Activated CD8-positive, alpha-beta memory T cell treated with anti-CD3 and anti-CD28 coated beads for 36 hours (primary cell): ENCODE data around the gene RASIP1. TPM values are rescaled to one million over a fixed set of nuclear protein-coding genes. Genes with fewer than 3 reads are reported as not detected.

Source experiments
- CTCF ChIA-PET: fragments of 350-600 bp; sonication (Branson Sonifier 250); formaldehyde crosslinking; loops from one replicate; lab custom pipeline; 2021; ENCODE audit warnings: antibody characterized with exemption; lab: Charles Lee
- POLR2A ChIA-PET: fragments of 350-600 bp; sonication (Branson Sonifier 250); formaldehyde crosslinking; loops from one replicate; lab custom pipeline; 2021; ENCODE audit warnings: antibody characterized with exemption; lab: Charles Lee
- total RNA-seq, 2 experiments: library from RNA; stranded (reverse); gene quantifications; one replicate each; pipeline ENCODE4 v1.2.3, GENCODE V29; 2021

The RASIP1 gene
- total RNA-seq, 2 experiments from 2014 or later, result 0.19 to 0.63 TPM

- POLR2A ChIA-PET, result interaction anchor here (0.7 kb wide), 1 partner anchor 352 kb away, joined by 3 read pairs; no protein-coding TSS in a partner anchor
- CTCF ChIA-PET, result interaction anchor here (0.6 kb wide), 1 partner anchor 21 kb away, joined by 3 read pairs; no protein-coding TSS in a partner anchor
Observed at GRCh38 chr19:48670699-48671445, 69.5 kb downstream of the RASIP1 start.

Other genes starting within 250 kb of the RASIP1 start
- 1 to 10 TPM; 3.0 to 3.8 TPM for gene LMTK3, start 228.8 kb downstream of the RASIP1 start, total RNA-seq
- not detected for gene SULT2B1, start 188.4 kb downstream of the RASIP1 start, total RNA-seq
- gene SPACA4, start 133.9 kb downstream of the RASIP1 start, total RNA-seq, result not detected
- gene FAM83E, start 125.5 kb downstream of the RASIP1 start, total RNA-seq, result 1 to 10 TPM; 4.6 to 5.7 TPM
- gene RPL18, start 121.4 kb downstream of the RASIP1 start, total RNA-seq, result 1,000 to 10,000 TPM; 1,763 to 1,800 TPM
- 10 to 100 TPM; 35.4 to 35.7 TPM for gene SPHK2, start 121.1 kb downstream of the RASIP1 start, total RNA-seq
- gene DBP, start 103.2 kb downstream of the RASIP1 start, total RNA-seq, result 1 to 10 TPM; 9.0 to 9.9 TPM
- 10 to 100 TPM; 11.2 to 11.3 TPM for gene CA11, start 94.4 kb downstream of the RASIP1 start, total RNA-seq
- gene NTN5, start 67.6 kb downstream of the RASIP1 start, total RNA-seq, result under 1 TPM; 0.06 to 0.19 TPM
- not detected for gene FUT2, start 44.6 kb downstream of the RASIP1 start, total RNA-seq
- gene MAMSTR, start 20.9 kb downstream of the RASIP1 start, total RNA-seq, result 1 to 10 TPM in 1 of 2 experiments, under 1 TPM in 1; 0.91 to 1.0 TPM
- gene IZUMO1, start 6.3 kb upstream of the RASIP1 start, total RNA-seq, result not detected
- gene FUT1, start 12.0 kb upstream of the RASIP1 start, total RNA-seq, result under 1 TPM; 0.06 to 0.17 TPM
- gene FGF21, start 14.9 kb upstream of the RASIP1 start, total RNA-seq, result not detected
- 10 to 100 TPM; 71.5 to 73.1 TPM for gene BCAT2, start 70.4 kb upstream of the RASIP1 start, total RNA-seq
- under 1 TPM; 0.27 to 0.44 TPM for gene HSD17B14, start 95.9 kb upstream of the RASIP1 start, total RNA-seq
- 1 to 10 TPM; 4.8 to 5.5 TPM for gene PLEKHA4, start 128.0 kb upstream of the RASIP1 start, total RNA-seq
- 10 to 100 TPM; 31.4 to 31.9 TPM for gene PPP1R15A, start 131.8 kb upstream of the RASIP1 start, total RNA-seq
- gene TULP2, start 158.1 kb upstream of the RASIP1 start, total RNA-seq, result not detected
- 10 to 100 TPM; 89.2 to 89.5 TPM for gene NUCB1, start 159.7 kb upstream of the RASIP1 start, total RNA-seq
- gene DHDH, start 193.1 kb upstream of the RASIP1 start, total RNA-seq, result under 1 TPM; 0.32 to 0.67 TPM
- gene BAX, start 214.3 kb upstream of the RASIP1 start, total RNA-seq, result 100 to 1,000 TPM; 272 to 279 TPM
- 1,000 to 10,000 TPM; 1,469 to 1,496 TPM for gene FTL, start 224.7 kb upstream of the RASIP1 start, total RNA-seq